HEK293 (cell line): ENCODE results near the gene CCHCR1.

Source experiments
- CTCF ChIA-PET: fragments of 350-600 bp; formaldehyde crosslinking; extraction: SDS; loops from one replicate; lab custom pipeline; 2021; ENCODE audit warnings: antibody characterized with exemption; lab: Yijun Ruan, JAX
- POLR2A ChIA-PET: fragments of 300-600 bp; formaldehyde crosslinking; extraction: SDS; loops from one replicate; lab custom pipeline; 2020; ENCODE audit warnings: antibody characterized with exemption, inconsistent platforms; lab: Yijun Ruan, JAX
- H3K27ac ChIP-seq: fragments of 200-500 bp; sonication (Bioruptor generic); 2 replicates; pipeline ENCODE4 v1.5.1; 2014; ENCODE audit warnings: low read depth, low read length, control low read depth, inconsistent platforms; ENCODE audit errors: extremely low read depth
- H3K36me3 ChIP-seq, 2 experiments: fragments of 200-500 bp in 1 of 2; sonication (Bioruptor generic) in 1 of 2; 1 replicate in 1 of 2; 2 replicates in 1 of 2; pipeline ENCODE4 v1.5.1; 2014 to 2017; ENCODE audit warnings: inconsistent platforms in 2 of 2, low read length in 2 of 2; ENCODE audit not compliant: control insufficient read depth in 2 of 2, insufficient read depth in 1 of 2
- H3K4me1 ChIP-seq: fragments of 200-500 bp; sonication (Bioruptor generic); 2 replicates; pipeline ENCODE4 v1.5.1; 2014; ENCODE audit warnings: mild to moderate bottlenecking, low read length, inconsistent platforms; ENCODE audit not compliant: control insufficient read depth, insufficient read depth
- H3K4me3 ChIP-seq: 2 replicates; pipeline ENCODE4 v1.5.1; 2011; ENCODE audit warnings: low read depth, mild to moderate bottlenecking, control low read depth, low read length, moderate library complexity
- H3K9me3 ChIP-seq: fragments of 200-500 bp; sonication (Bioruptor generic); 2 replicates; pipeline ENCODE4 v1.5.1; 2014; ENCODE audit warnings: low read depth, low read length, inconsistent platforms; ENCODE audit not compliant: control insufficient read depth, insufficient read depth
- EGR2 ChIP-seq: fragments of 450-650 bp; formaldehyde crosslinking; IDR thresholded peaks from 2 replicates; pipeline ENCODE4 v1.5.1; 2016; ENCODE audit warnings: low read depth, missing biosample characterization, missing genetic modification characterization
- GLIS1 ChIP-seq: fragments of 450-650 bp; formaldehyde crosslinking; IDR thresholded peaks from 2 replicates; pipeline ENCODE4 v1.5.1; 2016; ENCODE audit warnings: missing biosample characterization, missing genetic modification characterization
- GLIS2 ChIP-seq: fragments of 450-650 bp; formaldehyde crosslinking; IDR thresholded peaks from 2 replicates; pipeline ENCODE4 v1.5.1; 2016; ENCODE audit warnings: missing biosample characterization, missing genetic modification characterization
- KLF1 ChIP-seq: fragments of 450-650 bp; formaldehyde crosslinking; IDR thresholded peaks from 2 replicates; pipeline ENCODE4 v1.5.1; 2016; ENCODE audit warnings: missing biosample characterization, missing genetic modification characterization
- PRDM1 ChIP-seq: fragments of 450-650 bp; formaldehyde crosslinking; IDR thresholded peaks from 2 replicates; pipeline ENCODE4; 2016; ENCODE audit warnings: missing biosample characterization, missing genetic modification characterization
- REST ChIP-seq: fragments of 450-650 bp; formaldehyde crosslinking; IDR thresholded peaks from 2 replicates; pipeline ENCODE4 v1.5.1; 2016; ENCODE audit warnings: missing biosample characterization, missing genetic modification characterization
- SETDB1 ChIP-seq: IDR thresholded peaks from one replicate; pipeline ENCODE4 v1.6.1; 2017; ENCODE audit warnings: mild to moderate bottlenecking, low read length, moderate library complexity, mixed read lengths; ENCODE audit not compliant: insufficient read length
- SP3 ChIP-seq: fragments of 450-650 bp; formaldehyde crosslinking; IDR thresholded peaks from 2 replicates; pipeline ENCODE4 v1.5.1; 2016; ENCODE audit warnings: missing biosample characterization, missing genetic modification characterization
- WT1 ChIP-seq: fragments of 450-650 bp; formaldehyde crosslinking; IDR thresholded peaks from 2 replicates; pipeline ENCODE4 v1.5.1; 2016; ENCODE audit warnings: missing biosample characterization, missing genetic modification characterization
- ZBTB48 ChIP-seq: fragments of 450-650 bp; formaldehyde crosslinking; IDR thresholded peaks from 2 replicates; pipeline ENCODE4 v1.5.1; 2016; ENCODE audit warnings: missing biosample characterization, missing genetic modification characterization
- ZFHX2 ChIP-seq: fragments of 450-650 bp; formaldehyde crosslinking; conservative IDR thresholded peaks from 2 replicates; pipeline ENCODE4 v1.5.1; 2016; ENCODE audit warnings: missing biosample characterization, missing genetic modification characterization
- ZFP69B ChIP-seq: fragments of 450-650 bp; formaldehyde crosslinking; IDR thresholded peaks from 2 replicates; pipeline ENCODE4 v1.5.1; 2016; ENCODE audit warnings: missing biosample characterization, missing genetic modification characterization
- ZIC2 ChIP-seq: fragments of 450-650 bp; formaldehyde crosslinking; IDR thresholded peaks from 2 replicates; pipeline ENCODE4 v1.5.1; 2016; ENCODE audit warnings: missing biosample characterization, missing genetic modification characterization
- ZNF114 ChIP-seq: fragments of 450-650 bp; formaldehyde crosslinking; IDR thresholded peaks from 2 replicates; pipeline ENCODE4 v1.5.0; 2017; ENCODE audit warnings: missing biosample characterization, missing genetic modification characterization
- ZNF169 ChIP-seq: fragments of 450-650 bp; formaldehyde crosslinking; IDR thresholded peaks from 2 replicates; pipeline ENCODE4 v1.5.1; 2016; ENCODE audit warnings: missing biosample characterization, missing genetic modification characterization
- ZNF175 ChIP-seq: fragments of 450-650 bp; formaldehyde crosslinking; IDR thresholded peaks from 2 replicates; pipeline ENCODE4 v1.5.1; 2016; ENCODE audit warnings: missing biosample characterization, missing genetic modification characterization
- ZNF202 ChIP-seq: fragments of 450-650 bp; formaldehyde crosslinking; IDR thresholded peaks from 2 replicates; pipeline ENCODE4 v1.5.1; 2016; ENCODE audit warnings: missing biosample characterization, missing genetic modification characterization, borderline replicate concordance
- ZNF23 ChIP-seq: fragments of 450-650 bp; formaldehyde crosslinking; IDR thresholded peaks from 2 replicates; pipeline ENCODE4 v1.5.1; 2016; ENCODE audit warnings: missing biosample characterization, missing genetic modification characterization, borderline replicate concordance
- ZNF274 ChIP-seq, 2 experiments: fragments of 200-500 bp in 1 of 2; fragments of 450-650 bp in 1 of 2; sonication (Bioruptor generic) in 1 of 2; formaldehyde crosslinking in 1 of 2; IDR thresholded peaks; 2 replicates each; pipeline versions ENCODE4 v1.5.1 to v1.6.1; 2014 to 2016; ENCODE audit warnings: borderline replicate concordance in 1 of 2, inconsistent platforms in 1 of 2, low read length in 1 of 2, missing biosample characterization in 1 of 2, missing genetic modification characterization in 1 of 2
- ZNF311 ChIP-seq: fragments of 450-650 bp; formaldehyde crosslinking; IDR thresholded peaks from 2 replicates; pipeline ENCODE4 v1.5.1; 2017; ENCODE audit warnings: missing biosample characterization, missing genetic modification characterization, borderline replicate concordance
- ZNF341 ChIP-seq: fragments of 450-650 bp; formaldehyde crosslinking; IDR thresholded peaks from 2 replicates; pipeline ENCODE4; 2016; ENCODE audit warnings: low read depth, missing biosample characterization, missing genetic modification characterization
- ZNF354C ChIP-seq: fragments of 450-650 bp; formaldehyde crosslinking; IDR thresholded peaks from 2 replicates; pipeline ENCODE4 v1.5.1; 2016; ENCODE audit warnings: missing biosample characterization, missing genetic modification characterization, low read depth, borderline replicate concordance
- ZNF433 ChIP-seq: fragments of 450-650 bp; formaldehyde crosslinking; IDR thresholded peaks from 2 replicates; pipeline ENCODE4 v1.5.1; 2016; ENCODE audit warnings: missing biosample characterization, missing genetic modification characterization, low read depth
- ZNF449 ChIP-seq: fragments of 450-650 bp; formaldehyde crosslinking; IDR thresholded peaks from 2 replicates; pipeline ENCODE4 v1.5.1; 2017; ENCODE audit warnings: missing biosample characterization, mild to moderate bottlenecking, missing genetic modification characterization, moderate library complexity
- ZNF600 ChIP-seq: fragments of 450-650 bp; formaldehyde crosslinking; IDR thresholded peaks from 2 replicates; pipeline ENCODE4 v1.5.1; 2016; ENCODE audit warnings: missing biosample characterization, missing genetic modification characterization
- ZNF660 ChIP-seq: fragments of 450-650 bp; IDR thresholded peaks from 2 replicates; pipeline ENCODE4 v1.5.1; 2018; ENCODE audit warnings: missing biosample characterization, mild to moderate bottlenecking, missing genetic modification characterization
- ZNF664 ChIP-seq: fragments of 450-650 bp; formaldehyde crosslinking; IDR thresholded peaks from 2 replicates; pipeline ENCODE4 v1.5.1; 2016; ENCODE audit warnings: missing biosample characterization, missing genetic modification characterization
- TF ChIP-seq, protein P1 (sequence below): fragments of 450-650 bp; formaldehyde crosslinking; IDR thresholded peaks from 2 replicates; pipeline ENCODE4 v1.5.1; 2017; ENCODE audit warnings: missing biosample characterization, missing genetic modification characterization

The CCHCR1 gene

DNA sequence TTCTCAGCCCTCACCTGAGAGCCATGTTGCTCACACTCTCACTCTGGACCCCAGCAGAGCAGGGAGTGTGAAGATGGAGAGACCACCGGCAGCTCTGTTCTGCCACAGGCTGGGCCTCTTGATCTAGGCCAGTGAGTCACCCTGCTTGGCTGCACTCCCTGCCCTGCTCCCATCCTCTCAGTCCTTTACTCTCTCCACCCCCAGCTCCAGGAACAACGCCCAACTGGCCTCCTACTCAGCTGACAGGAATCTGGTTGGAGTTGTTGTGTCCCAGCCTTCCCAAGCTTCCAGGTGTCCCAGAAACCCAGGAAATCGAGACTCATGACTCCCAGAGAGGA lies 43.1 kb downstream of the CCHCR1 start, which contains the start of gene PSORS1C1:
PSORS1C1 (plus strand) TSS at position 260 of the 338 bp plus-strand sequence. CDS start 14,833 bp downstream, outside the sequence.
- Histone ChIP-seq H3K4me1 (peaks cover 7% of the 10 kb centered on the region), H3K27ac (no peak within 1 kb of the TSS), H3K9me3 (no peaks in the 10 kb centered on the region), H3K36me3 (no peaks in the 10 kb centered on the region), H3K4me3 (no peak within 1 kb of the TSS)
- CTCF ChIA-PET = interaction anchor here (0.6 to 8.3 kb wide), 9 partner anchors 12 to 314 kb away, joined by 3 to 60 read pairs (median 7); no protein-coding TSS in a partner anchor
- POLR2A ChIA-PET = interaction anchor here (0.6 to 2.2 kb wide), 2 partner anchors 31 to 499 kb away, joined by 5 to 7 read pairs; no protein-coding TSS in a partner anchor
- TF ChIP-seq ZNF354C = no peak
- TF ChIP-seq GLIS2 (tag by site-specific recombination) = peak; percentile 73
- TF ChIP-seq ZBTB48 (tag by site-specific recombination) = peak; percentile 53; the same call in 1 of the 2 replicates
- peak; percentile 21; the same call in 1 of the 2 replicates for TF ChIP-seq ZIC2 (tag by site-specific recombination)
- 0 out of 2 replicates have a peak, but pooled peaks have one; percentile 23 for TF ChIP-seq WT1 (tag by site-specific recombination)
- TF ChIP-seq SP3 (tag by site-specific recombination) = 0 out of 2 replicates have a peak, but pooled peaks have one; percentile 23
- 0 out of 2 replicates have a peak, but pooled peaks have one; percentile 30 for TF ChIP-seq KLF1 (tag by site-specific recombination)
- peak; percentile 74 for TF ChIP-seq EGR2 (tag by site-specific recombination)
- peak; percentile 98 for TF ChIP-seq ZNF449 (tag by site-specific recombination)
- peak; percentile 70 for TF ChIP-seq GLIS1 (tag by site-specific recombination)
- TF ChIP-seq ZNF433 (tag by site-specific recombination) = no peak
- peak; percentile 92 for TF ChIP-seq ZFHX2
- no peak for TF ChIP-seq ZNF169 (tag by site-specific recombination)
- TF ChIP-seq ZNF175 = no peak
- 0 out of 2 replicates have a peak, but pooled peaks have one; percentile 30 for TF ChIP-seq PRDM1
- TF ChIP-seq, protein P1, sequence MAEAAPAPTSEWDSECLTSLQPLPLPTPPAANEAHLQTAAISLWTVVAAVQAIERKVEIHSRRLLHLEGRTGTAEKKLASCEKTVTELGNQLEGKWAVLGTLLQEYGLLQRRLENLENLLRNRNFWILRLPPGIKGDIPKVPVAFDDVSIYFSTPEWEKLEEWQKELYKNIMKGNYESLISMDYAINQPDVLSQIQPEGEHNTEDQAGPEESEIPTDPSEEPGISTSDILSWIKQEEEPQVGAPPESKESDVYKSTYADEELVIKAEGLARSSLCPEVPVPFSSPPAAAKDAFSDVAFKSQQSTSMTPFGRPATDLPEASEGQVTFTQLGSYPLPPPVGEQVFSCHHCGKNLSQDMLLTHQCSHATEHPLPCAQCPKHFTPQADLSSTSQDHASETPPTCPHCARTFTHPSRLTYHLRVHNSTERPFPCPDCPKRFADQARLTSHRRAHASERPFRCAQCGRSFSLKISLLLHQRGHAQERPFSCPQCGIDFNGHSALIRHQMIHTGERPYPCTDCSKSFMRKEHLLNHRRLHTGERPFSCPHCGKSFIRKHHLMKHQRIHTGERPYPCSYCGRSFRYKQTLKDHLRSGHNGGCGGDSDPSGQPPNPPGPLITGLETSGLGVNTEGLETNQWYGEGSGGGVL (tag by site-specific recombination) = peak; percentile 62
- TF ChIP-seq ZNF600 (tag by site-specific recombination) = peak; percentile 100

GRCh38 chr6:31113861-31114540 lies 43.6 kb downstream of the CCHCR1 start:
- ChIA-PET CTCF (interaction anchor here (0.7 to 8.3 kb wide), 8 partner anchors 11 to 253 kb away, joined by 3 to 60 read pairs (median 6); no protein-coding TSS in a partner anchor), POLR2A (interaction anchor here (0.5 to 2.2 kb wide), 3 partner anchors 30 to 747 kb away, joined by 3 to 7 read pairs (median 5); no protein-coding TSS in a partner anchor)
- no peaks in the 10 kb centered on the region for H3K36me3 ChIP-seq
- H3K27ac ChIP-seq = no peak overlapping the region
- H3K4me3 ChIP-seq = no peak overlapping the region
- no peaks in the 10 kb centered on the region for H3K9me3 ChIP-seq
- H3K4me1 ChIP-seq = peaks cover 7% of the 10 kb centered on the region
- TF ChIP-seq ZFP69B (peak; percentile 47), ZNF311 (tag by site-specific recombination) (no peak), SETDB1 (no peak), ZNF202 (tag by site-specific recombination) (no peak), REST (peak; percentile 45; the same call in 1 of the 2 replicates), ZIC2 (tag by site-specific recombination) (peak; percentile 78), ZNF660 (tag by site-specific recombination) (no peak), ZNF274 (IDR thresholded peaks at IDR 0.05; ENCODE audit: low read length) (no peak), ZNF274 (tag by site-specific recombination; IDR thresholded peaks at IDR 0.05; ENCODE audit: borderline replicate concordance) (no peak), ZNF23 (no peak), ZNF341 (peak; percentile 59), ZNF664 (no peak), EGR2 (tag by site-specific recombination) (no peak), WT1 (tag by site-specific recombination) (no peak), ZNF114 (no peak)
